Nephron progenitor cell (in vitro differentiated cells): ENCODE measurements around the gene TMIGD3.

ENCODE experiments used
- DNase-seq: peaks from one replicate; pipeline ENCODE4 v3.0.0; 2021
- H3K27ac Mint-ChIP-seq: 2 replicates; pipeline ENCODE4 v1.8.0; 2021; ENCODE audit warnings: mild to moderate bottlenecking, moderate library complexity, mixed read lengths
- H3K27me3 Mint-ChIP-seq: 2 replicates; pipeline ENCODE4 v1.8.0; 2021; ENCODE audit warnings: mild to moderate bottlenecking, low read depth, mixed read lengths; ENCODE audit not compliant: poor library complexity
- H3K36me3 Mint-ChIP-seq: 2 replicates; pipeline ENCODE4 v1.8.0; 2021; ENCODE audit warnings: low read depth, mixed read lengths
- H3K4me1 Mint-ChIP-seq: 2 replicates; pipeline ENCODE4 v1.8.0; 2021; ENCODE audit warnings: mixed read lengths
- H3K4me3 Mint-ChIP-seq: 2 replicates; pipeline ENCODE4 v1.8.0; 2021; ENCODE audit warnings: mild to moderate bottlenecking, moderate library complexity, mixed read lengths
- H3K9me3 Mint-ChIP-seq: 2 replicates; pipeline ENCODE4 v1.8.0; 2021; ENCODE audit warnings: mild to moderate bottlenecking, moderate library complexity, mixed read lengths
- CTCF ChIP-seq: fragments of 200-600 bp; sonication (generic); IDR thresholded peaks from 2 replicates; pipeline ENCODE4 v1.5.0; 2021; ENCODE audit warnings: antibody characterized with exemption

Gene TMIGD3

GRCh38 chr1:111486431-111486830 is 17.0 kb downstream of the TMIGD3 start:
- H3K27ac Mint-ChIP-seq: no peak overlapping the region
- H3K4me1 Mint-ChIP-seq: peaks cover 13% of the 10 kb centered on the region
- no peak for TF ChIP-seq CTCF
- H3K27me3 Mint-ChIP-seq: peaks cover 7% of the 10 kb centered on the region
- DNase-seq: no peak
- no peaks in the 10 kb centered on the region for H3K36me3 Mint-ChIP-seq
- no peak overlapping the region for H3K4me3 Mint-ChIP-seq
- H3K9me3 Mint-ChIP-seq: no peaks in the 10 kb centered on the region

- no peak for DNase-seq
- H3K4me3 Mint-ChIP-seq: no peak overlapping the region
- H3K36me3 Mint-ChIP-seq: no peaks in the 10 kb centered on the region
- H3K27me3 Mint-ChIP-seq: peaks cover 11% of the 10 kb centered on the region
- no peak for TF ChIP-seq CTCF
- no peak overlapping the region for H3K27ac Mint-ChIP-seq
- peaks cover 15% of the 10 kb centered on the region for H3K4me1 Mint-ChIP-seq
- H3K9me3 Mint-ChIP-seq: no peaks in the 10 kb centered on the region
Measured at GRCh38 chr1:111484391-111485026, 18.9 kb downstream of the TMIGD3 start.

DNA sequence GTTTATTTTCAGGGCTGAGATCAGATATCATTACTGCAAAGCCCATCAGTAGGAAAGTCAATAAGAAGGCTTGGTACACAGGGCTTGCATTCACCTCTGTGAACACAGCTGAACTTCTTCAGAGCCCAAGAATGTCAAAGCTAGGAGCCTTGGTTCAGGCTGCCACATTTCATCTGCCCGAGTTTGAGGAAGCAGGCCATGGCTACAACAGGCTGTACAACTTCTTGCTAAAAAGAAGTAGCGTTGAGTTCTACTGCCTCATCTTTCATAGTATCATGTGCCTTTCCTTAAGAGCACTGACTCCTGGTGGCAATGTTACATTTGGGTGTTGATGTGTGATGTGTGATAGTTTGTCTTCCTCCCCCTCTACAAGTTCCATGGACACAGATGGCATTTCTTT is 19.6 kb downstream of the TMIGD3 start:
- Mint-ChIP-seq H3K36me3 (no peaks in the 10 kb centered on the region), H3K4me1 (peaks cover 15% of the 10 kb centered on the region), H3K4me3 (no peak overlapping the region), H3K9me3 (no peaks in the 10 kb centered on the region), H3K27me3 (peaks cover 11% of the 10 kb centered on the region), H3K27ac (no peak overlapping the region)
- no peak for TF ChIP-seq CTCF
- DNase-seq: no peak

GRCh38 chr1:111483166-111483565 is 20.3 kb downstream of the TMIGD3 start:
- H3K27me3 Mint-ChIP-seq: peaks cover 11% of the 10 kb centered on the region
- peaks cover 15% of the 10 kb centered on the region for H3K4me1 Mint-ChIP-seq
- H3K36me3 Mint-ChIP-seq: no peaks in the 10 kb centered on the region
- H3K4me3 Mint-ChIP-seq: no peak overlapping the region
- TF ChIP-seq CTCF: no peak
- H3K9me3 Mint-ChIP-seq: no peaks in the 10 kb centered on the region
- H3K27ac Mint-ChIP-seq: no peak overlapping the region
- no peak for DNase-seq

DNA sequence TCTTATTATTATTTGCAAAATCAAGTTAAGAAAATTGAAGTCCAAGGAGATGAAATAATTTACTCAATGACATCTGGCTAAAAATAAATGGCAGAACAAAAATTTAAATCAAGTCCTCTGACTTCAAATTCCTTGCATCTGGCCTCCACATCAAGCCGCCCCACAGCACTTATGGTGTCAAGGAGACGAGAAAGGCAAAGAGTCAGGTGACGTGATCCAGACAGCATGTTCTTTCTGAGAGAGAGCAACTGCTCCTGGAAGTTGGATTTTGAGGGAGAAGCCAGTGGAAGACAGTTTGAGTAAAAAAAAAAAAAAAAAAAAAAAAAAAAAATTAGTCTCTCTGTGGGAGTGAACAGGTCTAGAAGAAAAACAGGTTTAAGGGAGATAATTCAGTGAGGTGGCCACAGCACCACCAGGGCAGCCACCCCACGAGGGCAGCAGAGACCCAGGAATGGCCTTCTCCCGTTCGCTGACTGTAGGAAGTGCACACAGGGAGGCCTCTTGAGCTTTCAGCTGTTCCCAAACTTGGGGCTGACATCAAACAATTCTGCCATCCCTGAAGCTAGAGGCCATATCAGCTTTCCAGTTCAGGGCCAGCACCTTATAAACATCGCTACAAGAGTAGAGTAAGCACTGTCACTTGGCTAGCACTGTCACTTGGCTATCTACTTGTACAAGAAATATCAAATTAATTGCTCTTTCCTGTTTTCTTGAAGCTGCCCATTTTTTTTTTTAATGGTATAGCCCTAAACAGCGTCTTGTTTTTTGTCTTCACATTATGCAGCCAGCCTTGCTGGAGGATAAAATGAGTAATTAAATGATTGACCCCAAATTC is 21.8 kb downstream of the TMIGD3 start:
- H3K36me3 Mint-ChIP-seq: no peaks in the 10 kb centered on the region
- H3K4me1 Mint-ChIP-seq: peaks cover 19% of the 10 kb centered on the region
- peak; percentile 64 for TF ChIP-seq CTCF
- no peak overlapping the region for H3K4me3 Mint-ChIP-seq
- peaks cover 7% of the 10 kb centered on the region for H3K27me3 Mint-ChIP-seq
- no peak overlapping the region for H3K27ac Mint-ChIP-seq
- no peaks in the 10 kb centered on the region for H3K9me3 Mint-ChIP-seq
- peak; percentile 69 for DNase-seq
